Posterior cingulate gyrus (tissue), 11 donors: ENCODE results near the gene NCOA3.
"Not testable (repeated sequence)": the region's sequence is repeated elsewhere in the genome, so short reads cannot be mapped to it uniquely, and the experiment has no call there.

ENCODE experiments used
- DNase-seq, 10 donors: peaks; one replicate each; pipeline versions ENCODE4 v3.0.0 to v3.0.0-alpha.2; 2020 to 2021; ENCODE audit warnings: mixed read lengths in 3 of 10
- intact Hi-C: fragments of 100-400 bp; cut with DNase I; formaldehyde crosslinking; loops from one replicate; pipeline ENCODE4 v1.15.1; 2023

The NCOA3 gene

GRCh38 chr20:47498606-47499005 is 3.1 kb upstream of the NCOA3 start:
- intact Hi-C loops: no loop called here
- no peak for DNase-seq

- no peak for DNase-seq
- intact Hi-C loops: no loop called here
Observed at GRCh38 chr20:47499053-47499452, 2.6 kb upstream of the NCOA3 start.

DNA sequence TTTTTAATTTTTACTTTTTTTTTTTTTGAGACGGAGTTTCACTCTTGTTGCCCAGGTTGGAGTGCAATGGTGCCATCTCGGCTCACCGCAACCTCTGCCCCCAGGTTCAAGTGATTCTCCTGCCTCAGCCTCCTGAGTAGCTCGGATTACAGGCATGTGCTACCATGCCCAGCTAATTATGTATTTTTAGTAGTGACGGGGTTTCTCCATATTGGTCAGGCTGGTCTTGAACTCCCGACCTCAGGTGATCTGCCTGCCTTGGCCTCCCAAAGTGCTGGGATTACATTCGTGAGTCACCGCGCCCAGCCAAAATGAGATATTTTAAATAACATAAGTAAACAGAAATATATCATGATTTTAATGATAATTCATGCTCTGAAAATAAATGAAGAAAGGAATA is 1.6 kb upstream of the NCOA3 start:
- intact Hi-C loops, DNase-seq: not testable (repeated sequence)

DNA sequence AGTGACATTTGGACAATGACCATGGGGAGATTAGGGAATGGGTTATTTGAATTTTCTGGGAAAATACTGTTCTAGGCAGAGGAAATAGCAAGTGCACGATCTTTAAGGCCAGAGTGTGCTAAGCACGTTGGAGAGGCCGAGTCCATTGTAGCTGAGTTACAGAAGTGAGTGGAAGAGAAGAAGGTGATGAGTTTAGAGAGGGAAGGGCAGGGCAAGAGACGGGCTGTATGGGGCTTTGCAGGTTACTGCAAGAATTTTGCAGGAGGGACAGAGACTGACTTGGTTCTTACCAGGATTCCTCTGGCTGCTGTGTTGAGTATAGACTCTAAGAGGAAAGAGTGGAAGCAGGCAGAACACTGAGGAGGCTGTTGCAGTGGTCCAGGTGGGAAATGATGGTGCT is 1.1 kb upstream of the NCOA3 start:
- intact Hi-C loops: no loop called here
- DNase-seq: no peak

- DNase-seq: no peak
- intact Hi-C loops: no loop called here
Observed at GRCh38 chr20:47501116-47501481, 588 bp upstream of the NCOA3 start.

- DNase-seq: peak in 3 of 10 donors; percentile 13 to 84 (median 74)
- intact Hi-C loops: loop anchor here (2.0 kb wide), 1 partner anchor 74 kb away; no protein-coding TSS in a partner anchor
Observed at GRCh38 chr20:47502271-47503239, 868 bp downstream of the NCOA3 start.

GRCh38 chr20:47503685-47504084 is 2.0 kb downstream of the NCOA3 start:
- intact Hi-C loops: loop anchor here (2.0 kb wide), 1 partner anchor 73 kb away; no protein-coding TSS in a partner anchor

DNA sequence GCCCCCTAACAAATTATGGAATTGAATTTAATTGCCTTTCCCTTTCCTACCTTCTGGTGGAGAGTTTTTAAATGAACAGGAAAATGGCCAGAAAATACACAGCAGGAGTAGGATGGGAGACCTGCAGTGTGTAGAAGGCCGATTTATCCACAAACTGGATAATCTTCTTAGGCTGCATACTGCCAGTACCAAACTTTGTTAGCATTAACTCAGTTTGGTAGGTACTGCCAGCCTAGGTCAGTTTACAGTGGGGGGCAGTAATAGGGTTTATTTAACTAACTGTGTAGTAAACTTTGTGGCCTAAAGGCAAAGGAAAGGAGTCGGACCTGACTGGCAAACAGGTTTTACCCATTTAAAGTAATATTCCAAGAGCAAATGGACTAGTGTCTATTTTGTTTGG is 4.6 kb downstream of the NCOA3 start:
- intact Hi-C loops: no loop called here

More at GRCh38 chr20:47503685-47504084, 2.0 kb downstream of the NCOA3 start:
- no peak for DNase-seq

GRCh38 chr20:47506850-47507249 is 5.2 kb downstream of the NCOA3 start:
- intact Hi-C loops: no loop called here
- no peak for DNase-seq

More for the DNA sequence above, 4.6 kb downstream of the NCOA3 start:
- no peak for DNase-seq

GRCh38 chr20:47507275-47507981 is 5.7 kb downstream of the NCOA3 start:
- DNase-seq, intact Hi-C loops: not testable (repeated sequence)

DNA sequence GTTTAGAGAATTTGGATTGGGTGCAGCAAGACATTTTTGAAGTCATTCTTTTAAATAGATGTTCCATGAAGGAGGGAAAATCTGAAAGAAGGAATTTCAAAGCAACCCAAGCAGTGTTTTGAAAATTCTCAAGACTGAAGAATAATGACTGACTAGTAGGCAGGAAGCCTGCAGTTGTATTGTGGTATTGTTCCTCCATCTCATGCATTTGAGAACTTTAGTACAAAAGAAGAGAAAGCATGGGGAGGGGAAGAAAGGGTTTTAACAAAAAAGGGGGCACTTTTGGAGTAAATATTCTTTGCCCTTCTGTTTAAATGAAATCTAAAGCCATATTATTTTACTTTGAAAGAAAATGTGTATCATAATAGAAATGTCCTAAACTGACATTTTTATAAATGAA is 6.6 kb downstream of the NCOA3 start:
- intact Hi-C loops: no loop called here
- no peak for DNase-seq

DNA sequence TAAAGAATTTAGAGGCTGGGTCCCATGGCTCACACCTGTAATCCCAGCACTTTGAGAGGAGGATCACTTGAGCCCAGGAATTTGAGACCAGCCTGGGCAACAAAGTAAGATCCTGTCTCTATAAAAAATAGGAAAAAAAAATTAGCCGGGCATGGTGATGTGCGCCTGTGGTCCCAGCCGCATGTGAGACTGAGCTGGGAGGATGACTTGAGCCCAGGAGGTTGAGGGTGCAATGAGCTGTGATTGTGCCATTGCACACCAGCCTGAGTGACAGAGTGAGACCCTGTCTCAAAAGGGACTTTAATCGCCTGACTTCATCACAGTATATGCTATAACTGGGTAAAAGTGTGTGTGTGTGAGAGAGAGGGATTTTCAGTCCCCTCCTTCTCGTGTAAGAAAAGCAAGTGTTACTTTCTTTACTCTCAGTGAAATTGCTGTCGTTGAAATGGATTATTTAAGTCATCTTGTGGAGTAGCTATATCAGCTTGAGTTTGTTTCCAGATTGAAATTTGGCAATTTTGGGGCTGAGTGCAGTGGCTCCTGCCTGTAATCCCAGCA is 7.5 kb downstream of the NCOA3 start:
- DNase-seq: no peak
- intact Hi-C loops: no loop called here

DNA sequence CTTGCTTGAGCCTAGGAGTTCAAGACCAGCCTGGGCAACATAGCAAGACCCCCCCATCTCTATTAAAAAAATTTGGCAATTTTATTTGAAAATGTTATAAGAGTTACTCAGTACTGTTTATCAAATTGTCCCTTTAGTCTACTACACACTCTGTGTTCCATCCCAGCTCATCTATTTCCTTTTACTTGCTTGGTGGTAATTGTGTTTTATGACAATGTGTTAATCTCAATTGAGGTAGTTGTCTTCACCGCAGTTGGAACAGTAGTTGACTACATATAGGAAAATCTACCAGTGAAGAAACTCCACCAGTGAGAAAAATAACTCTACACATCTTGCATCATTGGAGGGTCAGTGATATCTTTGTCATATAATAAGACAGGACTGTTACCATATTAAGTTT is 8.0 kb downstream of the NCOA3 start:
- intact Hi-C loops: no loop called here
- no peak for DNase-seq

DNA sequence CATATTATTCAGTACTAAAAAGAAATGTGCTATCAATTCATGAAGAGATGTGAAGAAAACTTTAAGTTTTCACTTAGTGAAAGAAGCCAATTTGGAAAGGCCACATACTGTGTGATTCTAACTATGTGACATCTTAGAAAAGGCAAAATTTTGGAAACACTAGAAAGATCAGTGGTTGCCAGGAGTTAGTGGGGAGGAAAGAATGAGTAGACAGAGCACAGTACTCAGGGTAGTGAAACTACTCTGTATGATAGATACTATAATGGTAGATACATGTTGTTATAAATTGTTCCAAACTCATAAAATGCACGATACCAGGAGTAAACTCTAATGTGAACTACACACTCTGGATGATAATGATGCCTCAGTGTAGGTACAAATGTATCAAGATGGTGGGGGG is 14.2 kb downstream of the NCOA3 start:
- intact Hi-C loops: no loop called here

DNA sequence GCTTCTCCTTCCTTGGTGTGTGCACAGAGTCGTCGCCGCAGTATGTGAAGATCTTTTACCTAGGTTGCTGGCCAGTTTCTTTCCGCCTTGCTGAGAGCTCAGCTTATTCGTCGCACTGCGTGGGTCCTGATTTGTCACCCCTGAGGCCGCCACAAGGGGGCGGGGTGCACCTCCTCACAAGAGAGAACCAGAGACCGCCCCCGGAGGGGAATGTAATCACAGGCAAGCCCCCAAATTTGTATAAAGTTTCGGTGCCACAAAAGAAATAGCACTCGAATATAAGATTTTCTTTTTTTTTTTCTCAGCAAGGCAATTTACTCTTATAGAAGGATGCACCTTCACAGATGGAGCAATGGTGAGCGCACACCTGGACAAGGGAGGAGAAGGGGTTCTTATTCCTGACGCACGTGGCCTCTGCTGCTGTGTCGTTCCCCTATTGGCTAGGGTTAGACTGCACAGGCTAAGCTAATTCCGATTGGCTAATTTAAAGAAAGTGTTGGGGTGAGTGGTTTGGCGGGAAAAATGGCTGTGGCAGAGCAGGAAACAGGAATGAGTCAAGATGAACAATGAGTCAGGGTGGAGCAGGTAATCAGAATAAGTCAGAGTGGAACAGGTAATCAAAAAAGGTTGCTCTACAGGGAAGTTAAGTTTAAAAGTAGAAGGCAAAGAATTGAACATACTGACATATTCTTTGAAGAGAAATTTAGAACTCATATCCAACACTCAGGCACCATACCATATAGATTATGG is 19.5 kb downstream of the NCOA3 start:
- intact Hi-C loops: loop anchor here (5.0 kb wide), 1 partner anchor 101 kb away; no protein-coding TSS in a partner anchor
- peak in 1 of 10 donors; percentile 13 for DNase-seq

More for the DNA sequence above, 14.2 kb downstream of the NCOA3 start:
- no peak for DNase-seq

DNA sequence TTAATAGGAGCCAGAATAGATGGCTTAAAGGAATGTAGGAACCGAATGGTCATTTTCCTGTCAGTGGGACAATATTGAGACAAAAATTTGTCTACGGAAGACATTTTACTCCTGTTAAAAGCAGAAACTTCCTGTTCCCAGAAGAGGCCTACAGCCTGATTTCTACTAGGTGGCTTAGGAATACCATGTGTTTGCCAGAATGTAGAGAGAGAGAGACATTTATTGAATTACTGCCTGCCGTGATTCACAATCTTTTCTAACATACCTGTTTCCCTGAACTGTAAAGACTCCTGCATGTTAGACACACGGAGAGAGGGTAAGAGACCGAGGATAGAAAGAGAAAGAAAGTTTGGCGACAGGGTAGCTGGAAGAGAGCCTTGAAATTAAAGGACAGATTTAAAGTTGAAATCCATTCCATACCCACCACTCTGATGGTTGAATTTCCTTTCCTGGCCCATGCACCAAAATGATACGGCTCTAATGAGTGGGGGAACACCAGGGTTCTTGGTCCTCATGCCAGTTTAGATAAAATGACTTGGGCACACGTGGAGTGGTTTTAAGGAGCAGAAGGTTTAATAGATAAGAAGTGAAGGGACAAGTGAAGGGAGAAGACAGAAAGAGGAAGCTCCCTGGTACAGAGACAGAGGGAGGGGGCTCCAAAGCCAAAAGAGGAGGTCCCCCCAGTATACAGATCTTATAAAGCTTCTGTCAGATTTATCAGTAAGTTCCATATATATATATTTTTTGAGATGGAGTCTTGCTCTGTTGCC is 22.5 kb downstream of the NCOA3 start:
- intact Hi-C loops: loop anchor here (5.0 kb wide), 1 partner anchor 98 kb away; no protein-coding TSS in a partner anchor
- DNase-seq: no peak

- intact Hi-C loops: no loop called here
- no peak for DNase-seq
Observed at GRCh38 chr20:47527004-47527800, 25.5 kb downstream of the NCOA3 start.

GRCh38 chr20:47529840-47530239 is 28.2 kb downstream of the NCOA3 start:
- intact Hi-C loops: no loop called here
- no peak for DNase-seq

DNA sequence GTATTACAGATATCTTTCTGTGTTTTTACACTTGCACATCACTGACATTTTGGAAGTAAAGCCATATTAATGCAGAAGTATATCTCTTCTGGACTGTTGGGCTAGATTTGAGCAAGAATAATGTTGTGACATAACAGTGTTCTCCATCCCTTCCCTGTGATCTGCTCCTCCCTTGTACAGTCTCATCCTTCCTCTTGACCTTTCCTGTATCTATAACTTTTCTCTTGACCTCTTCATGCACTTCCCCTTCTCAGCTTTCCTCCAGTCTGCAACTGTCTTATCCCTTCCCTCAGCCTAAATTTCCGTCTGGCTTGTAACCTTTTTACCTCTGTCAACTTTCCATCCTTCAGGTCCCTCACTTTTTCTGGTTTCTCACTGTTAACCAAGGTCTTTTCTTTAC is 29.8 kb downstream of the NCOA3 start:
- intact Hi-C loops: no loop called here
- no peak for DNase-seq
